HG03108 (cell line): ENCODE data around the gene GNG11.
"Not testable (repeated sequence)": the region's sequence is repeated elsewhere in the genome, so short reads cannot be mapped to it uniquely, and the experiment has no call there.

ENCODE experiments used
- ATAC-seq: cut with Tn5 transposase; IDR thresholded peaks from one replicate; pipeline ENCODE4 v1.9.1; 2021; ENCODE audit warnings: moderate library complexity; ENCODE audit not compliant: unreplicated experiment

The GNG11 gene

GRCh38 chr7:93911242-93911641, 10.3 kb upstream of the GNG11 start:
- ATAC-seq = not testable (repeated sequence)

GRCh38 chr7:93911661-93912060, 9.9 kb upstream of the GNG11 start:
- not testable (repeated sequence) for ATAC-seq

GRCh38 chr7:93913197-93913596, 8.3 kb upstream of the GNG11 start:
- no peak for ATAC-seq

DNA sequence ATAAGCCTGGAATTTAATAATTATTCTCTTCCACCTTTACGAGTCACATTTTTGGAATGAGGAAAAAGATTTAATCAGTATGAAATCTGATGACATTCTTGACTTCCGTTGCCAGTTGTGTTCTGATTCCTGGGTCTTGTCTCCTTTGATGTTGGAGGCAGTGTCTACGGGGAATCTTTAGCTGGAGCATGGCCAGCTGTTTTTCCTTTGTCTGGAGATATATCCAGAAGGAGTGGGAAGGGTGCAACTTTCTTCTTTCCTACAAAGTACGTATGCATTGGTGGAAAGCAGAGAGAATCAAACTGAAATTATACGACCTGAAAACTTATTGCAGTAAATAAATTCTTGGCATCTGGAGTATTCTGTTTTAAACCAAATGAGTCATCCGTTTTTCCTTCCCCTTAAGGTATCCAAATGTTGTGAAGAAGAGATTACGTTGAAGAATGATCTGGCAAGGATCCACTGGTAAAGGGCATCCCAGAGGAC, 6.9 kb upstream of the GNG11 start:
- ATAC-seq = no peak

DNA sequence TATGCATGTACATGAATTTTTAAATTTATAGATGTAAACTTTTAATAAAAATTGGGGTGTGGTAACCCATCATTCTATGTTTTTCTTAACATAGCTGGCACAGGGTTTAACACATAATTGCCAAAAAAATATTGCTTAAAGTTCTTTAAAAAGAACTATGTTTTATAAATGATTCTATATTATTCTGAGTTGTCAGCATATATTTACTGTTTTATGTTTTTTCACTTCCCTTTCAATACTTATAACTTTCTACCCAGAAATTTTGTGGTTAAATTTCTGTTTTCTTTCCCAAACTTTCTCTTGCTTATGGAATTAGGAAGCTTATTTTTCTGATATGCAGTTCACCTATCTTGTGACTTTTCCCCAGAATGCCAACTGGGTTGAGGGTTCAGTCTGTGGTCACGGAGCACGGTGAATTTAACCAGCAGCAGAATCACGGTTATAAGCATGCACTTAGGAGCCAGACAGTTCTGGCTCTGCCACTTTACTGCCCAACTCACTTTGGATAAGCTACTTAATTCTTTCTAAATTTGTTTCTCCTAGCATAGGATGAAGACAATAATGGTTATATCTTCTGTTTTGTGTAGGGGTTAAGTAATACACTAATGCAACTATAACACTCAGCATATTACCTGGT, 6.2 kb upstream of the GNG11 start:
- not testable (repeated sequence) for ATAC-seq

DNA sequence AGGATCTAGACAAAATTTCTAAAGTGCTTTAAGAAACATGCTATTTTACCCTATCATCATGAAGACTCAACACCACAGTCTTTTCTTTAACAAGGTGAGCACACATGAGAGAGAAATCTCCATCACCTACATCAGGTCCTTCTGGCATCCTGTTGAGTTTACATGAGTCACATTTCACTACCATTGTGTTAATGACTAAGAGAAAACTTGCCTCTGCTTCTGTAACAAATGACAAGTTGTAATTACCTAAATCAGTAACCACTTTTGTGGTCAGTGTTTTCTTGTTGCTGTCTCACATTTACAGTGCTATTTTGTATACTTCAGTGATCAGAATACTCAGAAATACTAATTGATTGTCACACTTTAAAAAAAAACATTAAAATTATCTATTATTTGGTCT, 5.6 kb upstream of the GNG11 start:
- ATAC-seq = not testable (repeated sequence)

GRCh38 chr7:93916315-93916714, 5.2 kb upstream of the GNG11 start:
- ATAC-seq = not testable (repeated sequence)

DNA sequence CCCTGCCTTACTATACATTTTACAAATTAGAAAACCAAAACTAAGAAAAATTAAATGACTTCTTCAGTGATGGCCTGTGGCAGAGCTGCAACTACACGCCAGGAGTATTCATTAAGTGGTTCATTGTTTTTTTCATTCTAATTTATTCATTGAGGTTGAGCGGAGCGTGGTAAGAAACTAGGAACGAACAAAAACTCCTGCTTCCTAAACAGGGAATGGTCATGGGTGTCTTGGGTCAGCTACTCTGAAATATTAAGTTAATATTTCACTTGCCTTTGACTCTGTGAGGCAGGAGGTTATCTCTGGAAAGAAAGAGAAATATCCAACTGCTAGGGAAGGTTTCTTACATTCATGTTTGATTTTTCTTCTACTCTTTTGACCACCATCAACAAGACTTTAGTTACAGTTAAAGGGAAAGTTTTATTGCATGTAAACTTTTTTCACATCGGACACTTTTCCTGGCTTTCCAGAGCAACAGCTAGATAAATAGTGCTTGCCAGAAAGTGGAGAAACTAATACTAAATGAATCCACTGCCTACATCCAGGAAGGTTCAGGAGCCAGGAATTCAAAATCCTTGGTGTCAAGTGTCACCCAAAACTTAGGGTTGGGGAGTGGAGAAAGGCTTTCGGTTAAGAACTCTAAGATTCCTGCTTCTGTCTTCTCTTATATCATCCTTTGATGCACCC, 896 bp upstream of the GNG11 start:
- no peak for ATAC-seq

- no peak for ATAC-seq
These were observed 349 bp upstream of the GNG11 start for GRCh38 chr7:93921186-93921585.

GRCh38 chr7:93923296-93923695, 1.8 kb downstream of the GNG11 start:
- no peak for ATAC-seq

GRCh38 chr7:93923942-93924341, 2.4 kb downstream of the GNG11 start:
- no peak for ATAC-seq

GRCh38 chr7:93926800-93927199, 5.3 kb downstream of the GNG11 start:
- ATAC-seq = no peak

- no peak for ATAC-seq
These were observed 6.0 kb downstream of the GNG11 start for GRCh38 chr7:93927585-93927984.

DNA sequence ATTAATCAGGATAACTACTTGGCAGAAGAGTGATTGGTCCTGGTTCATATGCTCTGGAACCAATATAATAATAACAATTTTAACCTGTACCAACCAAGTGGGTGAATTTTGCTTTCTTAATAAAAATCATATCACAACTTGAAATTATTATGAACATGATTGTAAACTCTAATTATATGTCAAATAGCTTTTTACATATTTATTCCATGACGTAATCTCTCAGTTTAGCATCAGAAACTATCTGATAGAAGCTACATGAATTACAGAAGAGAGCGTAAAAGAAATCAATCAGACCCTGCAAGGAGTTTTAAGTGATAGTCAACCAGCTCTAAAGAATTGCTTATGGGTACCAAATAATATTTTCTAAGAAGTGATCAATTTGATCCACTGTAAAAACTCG, 10.1 kb downstream of the GNG11 start:
- no peak for ATAC-seq

- no peak for ATAC-seq
These were observed 11.6 kb downstream of the GNG11 start for GRCh38 chr7:93933156-93933555.

- no peak for ATAC-seq
These were observed 13.6 kb downstream of the GNG11 start for GRCh38 chr7:93935102-93935501.

DNA sequence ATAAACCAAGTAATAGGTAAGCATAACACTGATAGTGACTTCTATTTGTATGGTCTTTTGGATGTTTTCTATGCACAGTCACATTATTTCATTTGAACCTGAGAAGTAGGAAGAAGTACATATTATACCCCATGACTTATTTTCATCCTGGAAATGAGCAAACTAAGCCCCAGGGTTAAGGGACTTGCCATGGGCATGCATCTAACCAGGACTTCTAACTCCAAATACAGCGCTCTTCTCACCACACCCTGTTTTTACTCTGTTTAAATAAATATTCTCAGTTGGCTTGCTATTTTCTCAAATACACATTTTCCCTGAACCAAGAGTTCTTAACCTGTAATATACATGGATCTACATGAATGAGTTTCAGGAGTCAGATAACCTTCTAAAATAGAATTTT, 16.3 kb downstream of the GNG11 start:
- no peak for ATAC-seq

DNA sequence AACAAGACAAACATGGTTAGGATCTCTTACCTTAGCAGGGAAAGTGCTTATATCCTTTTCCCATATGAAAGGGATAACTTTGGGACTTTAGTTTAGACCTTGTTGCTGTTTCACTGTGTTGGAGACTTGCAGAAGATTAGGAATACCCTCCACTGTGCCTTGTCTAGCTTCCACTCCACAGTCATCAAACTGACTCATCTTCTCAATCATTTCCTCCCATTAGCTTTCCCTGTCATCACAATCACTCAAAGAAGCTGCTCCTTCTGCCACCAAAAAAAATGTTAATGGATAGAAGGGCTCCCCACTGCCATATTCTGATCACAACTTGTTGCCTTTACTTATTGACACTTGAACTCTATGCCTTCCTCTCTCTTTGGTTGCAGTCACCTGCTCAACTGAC, 16.8 kb downstream of the GNG11 start:
- ATAC-seq = no peak

- no peak for ATAC-seq
These were observed 20.4 kb downstream of the GNG11 start for GRCh38 chr7:93941945-93942344.

DNA sequence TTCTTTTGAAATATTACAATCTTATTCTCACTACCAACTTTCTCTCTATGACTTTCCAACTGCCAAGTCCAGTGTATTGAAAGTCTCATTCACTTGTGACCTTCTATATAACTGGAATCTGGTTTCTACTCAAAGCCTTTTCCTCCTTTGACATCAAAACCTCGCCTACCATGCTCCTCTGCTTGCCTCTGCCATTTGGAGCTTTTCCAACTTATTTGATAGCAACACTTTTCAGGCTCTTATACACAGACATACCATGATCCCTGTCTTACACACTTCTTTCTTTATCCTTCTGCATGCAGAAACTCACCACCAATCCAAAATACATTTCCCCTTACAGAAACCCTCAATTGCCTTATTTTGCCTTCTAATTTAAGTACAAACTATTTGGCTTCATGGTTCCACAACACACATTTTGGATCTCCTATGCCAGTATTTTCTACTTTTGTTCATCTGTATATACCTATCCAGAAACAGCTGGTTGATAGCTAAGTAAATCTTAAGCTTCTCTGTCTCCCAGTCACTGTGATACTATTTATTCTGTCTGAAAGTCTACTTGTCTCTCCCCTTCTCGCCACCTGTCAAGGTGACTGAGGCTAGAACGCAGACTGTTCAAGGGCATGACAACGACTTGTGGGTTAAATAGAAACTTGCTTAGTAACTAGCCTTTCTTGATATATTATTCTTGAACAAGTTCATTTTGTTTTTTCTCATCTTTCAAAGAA, 22.4 kb downstream of the GNG11 start:
- ATAC-seq = no peak

DNA sequence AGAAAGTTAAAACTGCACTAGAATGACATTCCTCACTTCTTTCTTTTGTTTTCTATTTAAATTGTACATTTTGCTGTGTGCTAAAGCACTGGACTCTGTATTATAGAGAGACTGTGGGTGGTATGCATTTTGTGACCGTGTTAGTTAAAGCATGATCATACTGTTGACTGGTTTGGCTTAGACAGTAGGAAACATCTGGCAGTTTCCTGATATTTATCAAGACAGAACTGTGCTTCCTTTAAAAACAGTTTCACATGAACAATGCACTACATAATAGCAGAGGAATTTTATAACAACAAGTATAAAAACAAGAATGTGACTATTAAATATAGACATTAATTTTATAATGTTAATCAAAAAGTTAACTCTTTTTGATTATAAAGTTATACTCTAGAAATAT, 23.1 kb downstream of the GNG11 start:
- ATAC-seq = no peak

DNA sequence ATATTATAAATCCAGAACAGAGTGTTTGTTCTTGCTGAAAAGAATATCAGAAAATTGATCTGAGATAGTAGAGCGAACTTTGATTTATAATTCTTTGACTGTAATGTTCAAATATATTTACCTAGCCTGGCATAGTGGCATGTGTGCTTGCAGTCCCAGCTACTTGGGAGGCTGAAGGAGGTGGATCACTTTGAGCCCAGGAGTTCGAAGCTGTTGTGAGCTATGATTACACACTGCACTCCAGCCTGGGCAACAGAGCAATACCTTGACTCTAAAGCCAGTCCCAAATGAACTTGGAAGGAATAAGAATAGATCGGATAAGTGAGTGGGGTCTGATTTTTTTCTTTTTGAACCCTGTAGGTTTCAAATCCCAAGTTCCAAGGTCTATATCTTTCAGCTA, 23.5 kb downstream of the GNG11 start:
- no peak for ATAC-seq
